SJCRH30 (cell line): ENCODE measurements around the gene VRK2. TPM values are rescaled to one million over a fixed set of nuclear protein-coding genes. Genes with fewer than 3 reads are reported as not detected.
A peak's percentile ranks its signal among the peaks of the same experiment; 100 is the strongest.
"Not testable (repeated sequence)": the region's sequence is repeated elsewhere in the genome, so short reads cannot be mapped to it uniquely, and the experiment has no call there.

ENCODE experiments used
- DNase-seq, 2 experiments: peaks; one replicate each; pipeline ENCODE4 v3.0.0-alpha.2; 2015 to 2020
- H3K27ac ChIP-seq: fragments of 250-450 bp; sonication (Bioruptor Pico); 2 replicates; pipeline ENCODE4 v1.5.1; 2020; ENCODE audit warnings: mild to moderate bottlenecking, moderate library complexity
- H3K27me3 ChIP-seq: fragments of 250-450 bp; sonication (Bioruptor Pico); 2 replicates; pipeline ENCODE4 v1.5.1; 2020; ENCODE audit warnings: mild to moderate bottlenecking, moderate library complexity
- H3K36me3 ChIP-seq: fragments of 250-450 bp; sonication (Bioruptor Pico); 2 replicates; pipeline ENCODE4 v1.5.1; 2020; ENCODE audit warnings: mild to moderate bottlenecking, moderate library complexity
- H3K4me1 ChIP-seq: fragments of 250-450 bp; sonication (Bioruptor Pico); 2 replicates; pipeline ENCODE4 v1.5.1; 2020; ENCODE audit warnings: mild to moderate bottlenecking, moderate library complexity
- H3K4me3 ChIP-seq: fragments of 250-450 bp; sonication (Bioruptor Pico); 2 replicates; pipeline ENCODE4 v1.5.1; 2020; ENCODE audit warnings: mild to moderate bottlenecking, moderate library complexity
- H3K9me3 ChIP-seq: fragments of 250-450 bp; sonication (Bioruptor Pico); replicated peaks from 2 replicates; pipeline ENCODE4 v1.5.1; 2020; ENCODE audit warnings: mild to moderate bottlenecking, moderate library complexity
- total RNA-seq: library from RNA; depleted of rRNA; stranded (reverse); fragments of >200 nt; shearing (Covaris generic); gene quantifications from 2 replicates; pipeline ENCODE4 v1.2.3, GENCODE V29; 2014

Gene VRK2
- total RNA-seq, 1 experiment from 2014 or later: 6.8 TPM

DNA sequence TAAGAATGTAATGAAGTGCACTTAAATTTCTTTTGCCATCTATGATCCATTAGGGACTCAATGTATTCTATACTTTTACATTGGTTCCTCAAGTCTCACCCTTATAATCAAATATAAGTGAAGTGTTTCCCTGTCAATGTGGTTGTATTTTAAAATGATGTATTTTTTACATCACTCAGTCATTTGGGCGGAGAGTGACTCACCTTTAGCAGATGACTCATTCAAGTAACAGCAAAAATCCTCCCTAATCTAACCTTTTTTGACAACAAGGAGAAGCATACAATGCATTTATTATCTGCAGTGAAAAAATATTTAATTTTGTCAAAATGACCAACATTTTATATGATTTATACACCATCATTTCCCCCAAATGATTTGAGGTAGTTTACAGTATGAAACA lies 100.1 kb downstream of the VRK2 start:
- DNase-seq: no peak

DNA sequence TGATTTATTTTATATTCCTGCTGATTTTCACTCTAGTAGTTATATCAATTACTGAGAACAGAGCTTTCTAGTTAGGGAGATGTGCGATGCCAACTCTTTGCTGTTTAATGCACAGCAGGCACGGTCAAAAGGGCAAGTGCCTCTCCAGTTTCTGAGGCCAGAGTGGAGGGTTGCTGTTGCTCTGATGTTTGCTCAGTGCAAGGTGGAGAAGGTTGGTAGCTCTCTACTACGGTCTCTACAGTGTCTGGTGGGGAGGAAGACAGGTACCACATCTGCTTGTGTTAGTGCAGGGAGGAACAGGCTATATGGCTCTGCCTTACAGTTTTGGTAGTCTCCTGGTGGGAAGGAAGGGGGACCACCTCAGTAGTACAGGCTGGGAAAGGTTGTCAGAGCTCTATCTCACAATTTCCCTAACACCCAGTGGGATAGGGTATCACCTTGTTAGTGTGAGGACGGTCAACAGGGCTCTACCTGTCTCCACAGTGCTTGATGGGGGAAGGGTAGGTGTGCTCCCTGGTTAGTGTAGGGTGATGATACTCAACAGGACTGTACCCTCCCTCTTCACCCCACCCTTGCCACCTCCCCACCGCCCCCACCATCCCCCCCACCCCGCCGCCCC lies 108.7 kb downstream of the VRK2 start:
- Histone ChIP-seq H3K36me3 (peaks cover 26% of the 10 kb centered on the region), H3K4me3 (no peak overlapping the region), H3K27ac (no peak overlapping the region), H3K9me3 (no peaks in the 10 kb centered on the region), H3K4me1 (peaks cover 7% of the 10 kb centered on the region), H3K27me3 (no peaks in the 10 kb centered on the region)
- DNase-seq: no peak

More for the DNA sequence above, 100.1 kb downstream of the VRK2 start:
- Histone ChIP-seq H3K36me3 (no peaks in the 10 kb centered on the region), H3K4me1 (no peaks in the 10 kb centered on the region), H3K4me3 (no peak overlapping the region), H3K9me3 (no peaks in the 10 kb centered on the region), H3K27me3 (no peaks in the 10 kb centered on the region), H3K27ac (no peak overlapping the region)

DNA sequence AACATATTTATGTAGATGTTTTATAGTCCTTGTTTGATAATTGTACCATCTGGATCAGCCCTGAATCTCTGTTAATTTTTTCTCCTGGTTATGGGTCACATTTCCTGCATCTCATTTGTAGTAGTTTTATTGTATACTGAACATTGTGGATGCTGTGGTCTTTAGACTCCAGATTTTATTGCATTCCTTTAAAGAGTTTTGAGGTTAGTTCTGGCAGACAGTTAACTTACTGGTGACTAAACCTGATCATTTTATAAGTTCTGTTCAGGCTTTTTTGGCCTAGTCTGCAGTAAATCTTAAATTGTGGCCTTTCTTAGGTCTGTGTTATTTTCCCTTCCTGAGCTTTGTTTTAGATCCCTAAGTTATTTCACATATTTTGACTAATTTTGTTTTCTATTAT lies 110.2 kb downstream of the VRK2 start:
- no peak for DNase-seq
- Histone ChIP-seq H3K27ac (no peak overlapping the region), H3K4me1 (peaks cover 7% of the 10 kb centered on the region), H3K4me3 (no peak overlapping the region), H3K27me3 (no peaks in the 10 kb centered on the region), H3K36me3 (peaks cover 40% of the 10 kb centered on the region), H3K9me3 (no peaks in the 10 kb centered on the region)

DNA sequence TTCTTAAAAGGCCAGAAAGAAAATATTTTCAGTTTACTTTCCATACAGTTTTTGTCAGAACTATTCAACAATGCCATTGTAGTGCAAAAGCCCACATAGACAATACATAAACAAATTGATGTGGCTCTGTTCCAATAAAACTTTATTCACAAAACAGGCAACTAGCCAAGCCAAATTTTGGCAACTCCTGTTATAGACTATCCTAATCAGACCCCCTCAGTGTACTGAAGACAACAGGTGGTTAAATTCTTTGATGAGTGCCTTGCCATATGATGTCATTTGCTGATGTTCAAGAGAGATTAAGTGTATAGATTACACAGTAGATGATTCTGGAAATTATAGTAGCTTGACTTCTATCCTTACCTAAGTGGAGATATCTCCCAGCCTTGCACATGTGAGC lies 111.1 kb downstream of the VRK2 start:
- Histone ChIP-seq H3K4me3 (no peak overlapping the region), H3K27ac (no peak overlapping the region), H3K36me3 (peaks cover 45% of the 10 kb centered on the region), H3K9me3 (no peaks in the 10 kb centered on the region), H3K4me1 (peaks cover 7% of the 10 kb centered on the region), H3K27me3 (no peaks in the 10 kb centered on the region)
- DNase-seq: peak; percentile 7 to 56

GRCh38 chr2:58158481-58158880 lies 111.9 kb downstream of the VRK2 start:
- Histone ChIP-seq H3K9me3 (no peaks in the 10 kb centered on the region), H3K27me3 (no peaks in the 10 kb centered on the region), H3K4me3 (no peak overlapping the region), H3K27ac (no peak overlapping the region), H3K36me3 (peaks cover 50% of the 10 kb centered on the region), H3K4me1 (peaks cover 7% of the 10 kb centered on the region)
- DNase-seq: no peak

- no peaks in the 10 kb centered on the region for H3K9me3 ChIP-seq
- H3K4me1 ChIP-seq: no peaks in the 10 kb centered on the region
- no peak overlapping the region for H3K4me3 ChIP-seq
- no peak for DNase-seq
- no peak overlapping the region for H3K27ac ChIP-seq
- H3K27me3 ChIP-seq: no peaks in the 10 kb centered on the region
- H3K36me3 ChIP-seq: peaks cover 63% of the 10 kb centered on the region
These were observed 117.3 kb downstream of the VRK2 start for GRCh38 chr2:58163913-58164312.

DNA sequence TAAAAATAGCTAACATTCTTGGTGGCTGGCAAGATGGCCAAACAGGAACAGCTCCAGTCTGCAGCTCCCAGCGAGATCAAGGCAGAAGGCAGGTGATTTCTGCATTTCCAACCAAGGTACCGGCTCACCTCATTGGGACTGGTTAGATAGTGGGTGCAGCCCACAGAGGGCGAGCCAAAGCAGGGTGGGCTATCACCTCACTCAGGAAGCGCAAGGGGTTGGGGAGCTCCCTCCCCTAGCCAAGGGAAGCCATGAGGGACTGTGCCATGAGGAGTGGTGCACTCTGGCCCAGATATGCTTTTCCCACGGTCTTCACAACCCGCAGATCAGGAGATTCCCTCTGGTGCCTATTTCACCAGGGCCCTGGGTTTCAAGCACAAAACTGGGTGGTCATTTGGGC lies 121.5 kb downstream of the VRK2 start:
- H3K36me3 ChIP-seq: peaks cover 45% of the 10 kb centered on the region
- not testable (repeated sequence) for H3K4me3 ChIP-seq, DNase-seq, H3K27ac ChIP-seq, H3K27me3 ChIP-seq, H3K9me3 ChIP-seq, H3K4me1 ChIP-seq

DNA sequence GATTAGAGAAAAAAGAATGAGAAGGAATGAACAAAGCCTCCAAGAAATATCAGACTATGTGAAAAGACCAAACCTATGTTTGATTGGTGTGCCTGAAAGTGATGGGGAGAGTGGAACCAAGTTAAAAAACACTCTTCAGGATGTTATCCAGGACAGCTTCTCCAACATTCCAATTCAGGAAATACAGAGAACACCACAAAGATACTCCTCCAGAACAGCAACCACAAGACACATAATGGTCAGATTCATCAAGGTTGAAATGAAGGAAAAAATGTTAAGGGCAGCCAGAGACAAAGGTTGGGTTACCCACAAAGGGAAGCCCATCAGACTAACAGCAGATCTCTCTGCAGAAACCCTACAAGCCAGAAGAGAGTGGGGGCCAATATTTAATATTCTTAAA lies 123.2 kb downstream of the VRK2 start:
- not testable (repeated sequence) for H3K27me3 ChIP-seq, DNase-seq, H3K27ac ChIP-seq, H3K4me3 ChIP-seq, H3K4me1 ChIP-seq
- H3K9me3 ChIP-seq: peaks cover 12% of the 10 kb centered on the region
- H3K36me3 ChIP-seq: peaks cover 33% of the 10 kb centered on the region

DNA sequence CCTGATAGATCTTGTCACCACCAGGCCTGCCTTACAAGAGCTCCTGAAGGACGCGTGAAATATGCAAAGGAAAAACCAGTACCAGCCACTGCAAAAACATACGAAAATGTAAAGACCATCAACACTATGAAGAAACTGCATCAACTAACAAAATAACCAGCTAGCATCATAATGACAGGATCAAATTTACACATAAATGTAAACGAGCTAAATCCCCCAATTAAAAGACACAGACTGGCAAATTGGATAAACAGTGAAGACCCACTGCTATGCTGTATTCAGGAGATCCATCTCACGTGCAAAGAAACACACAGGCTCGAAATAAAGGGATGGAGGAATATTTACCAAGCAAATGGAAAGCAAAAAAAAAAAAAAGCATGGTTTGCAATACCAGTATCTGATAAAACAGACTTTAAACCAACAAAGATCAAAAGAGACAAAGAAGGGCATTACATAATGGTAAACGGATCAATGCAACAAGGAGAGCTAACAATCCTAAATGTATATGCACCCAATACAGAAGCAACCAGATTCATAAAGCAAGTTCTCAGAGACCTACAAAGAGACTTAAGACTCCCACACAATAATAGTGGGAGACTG lies 123.8 kb downstream of the VRK2 start:
- H3K4me3 ChIP-seq, H3K27me3 ChIP-seq, H3K27ac ChIP-seq, DNase-seq, H3K4me1 ChIP-seq: not testable (repeated sequence)
- H3K9me3 ChIP-seq: peaks cover 12% of the 10 kb centered on the region
- peaks cover 27% of the 10 kb centered on the region for H3K36me3 ChIP-seq

- DNase-seq, H3K4me3 ChIP-seq, H3K27ac ChIP-seq, H3K4me1 ChIP-seq, H3K27me3 ChIP-seq: not testable (repeated sequence)
- Histone ChIP-seq H3K36me3 (peaks cover 17% of the 10 kb centered on the region), H3K9me3 (peaks cover 12% of the 10 kb centered on the region)
These were observed 125.2 kb downstream of the VRK2 start for GRCh38 chr2:58171831-58172230.

DNA sequence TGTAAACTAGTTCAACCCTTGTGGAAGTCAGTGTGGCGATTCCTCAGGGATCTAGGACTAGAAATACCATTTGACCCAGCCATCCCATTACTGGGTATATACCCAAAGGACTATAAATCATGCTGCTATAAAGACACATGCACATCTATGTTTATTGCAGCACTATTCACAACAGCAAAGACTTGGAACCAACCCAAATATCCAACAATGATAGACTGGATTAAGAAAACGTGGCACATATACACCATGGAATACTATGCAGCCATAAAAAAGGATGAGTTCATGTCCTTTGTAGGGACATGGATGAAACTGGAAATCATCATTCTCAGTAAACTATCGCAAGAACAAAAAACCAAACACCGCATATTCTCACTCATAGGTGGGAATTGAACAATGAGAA lies 130.6 kb downstream of the VRK2 start:
- H3K36me3 ChIP-seq, H3K27me3 ChIP-seq, H3K27ac ChIP-seq, H3K4me3 ChIP-seq, H3K4me1 ChIP-seq, DNase-seq: not testable (repeated sequence)
- H3K9me3 ChIP-seq: peaks cover 17% of the 10 kb centered on the region

DNA sequence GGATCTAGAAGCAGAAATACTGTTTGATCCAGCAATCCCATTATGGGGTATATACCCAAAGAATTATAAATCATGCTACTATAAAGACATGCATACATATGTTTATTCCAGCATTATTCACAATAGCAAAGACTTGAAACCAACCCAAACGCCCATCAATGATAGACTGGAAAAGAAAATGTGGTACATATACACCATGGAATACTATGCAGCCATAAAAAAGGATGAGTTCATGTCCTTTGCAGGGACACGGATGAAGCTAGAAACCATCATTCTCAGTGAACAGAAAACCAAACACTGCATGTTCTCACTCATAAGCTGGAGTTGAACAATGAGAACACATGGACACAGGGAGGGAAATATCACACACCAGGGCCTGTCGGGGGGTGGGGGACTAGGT lies 133.6 kb downstream of the VRK2 start:
- H3K9me3 ChIP-seq, DNase-seq, H3K27me3 ChIP-seq, H3K36me3 ChIP-seq, H3K4me3 ChIP-seq, H3K4me1 ChIP-seq, H3K27ac ChIP-seq: not testable (repeated sequence)

DNA sequence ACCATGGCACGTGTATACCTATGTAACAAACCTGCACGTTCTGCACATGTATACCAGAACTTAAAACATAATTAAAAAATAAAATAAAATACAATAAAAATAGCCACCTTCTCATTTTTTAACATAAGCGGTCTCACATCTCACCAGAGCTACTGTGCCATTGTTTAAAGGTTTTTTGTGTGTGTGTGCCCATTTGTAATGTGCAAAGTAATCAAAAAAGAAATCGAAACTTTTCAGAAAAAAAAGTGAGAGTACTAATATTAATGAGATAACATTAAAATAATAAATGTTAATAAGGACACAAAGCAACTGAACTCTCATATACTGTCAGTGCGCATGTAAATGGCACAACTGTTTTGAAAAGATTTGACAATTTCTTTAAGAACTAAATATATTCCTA lies 134.0 kb downstream of the VRK2 start:
- Histone ChIP-seq H3K36me3 (peaks cover 3% of the 10 kb centered on the region), H3K4me3 (no peak overlapping the region), H3K9me3 (peaks cover 8% of the 10 kb centered on the region), H3K4me1 (no peaks in the 10 kb centered on the region), H3K27me3 (no peaks in the 10 kb centered on the region), H3K27ac (no peak overlapping the region)
- DNase-seq: no peak

DNA sequence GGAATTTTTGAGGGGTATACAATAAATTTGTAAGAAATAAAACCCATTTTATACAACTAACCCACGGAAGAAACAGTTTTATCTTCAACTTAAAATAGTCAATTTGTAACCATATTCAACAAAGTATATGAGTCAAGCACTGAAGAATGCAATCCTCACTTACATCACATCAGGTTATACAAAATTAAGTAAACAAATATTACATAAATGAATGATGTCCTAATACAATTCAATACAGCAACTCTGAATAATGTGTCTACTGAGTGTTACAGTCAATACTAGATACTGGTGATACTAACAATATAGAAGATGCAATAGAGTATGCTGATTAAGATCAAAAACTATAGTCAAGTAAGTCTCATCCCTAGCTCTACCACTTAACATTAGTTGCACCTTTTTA lies 135.9 kb downstream of the VRK2 start:
- peaks cover 8% of the 10 kb centered on the region; the same call in 1 of the 2 replicates for H3K9me3 ChIP-seq
- H3K4me1 ChIP-seq: no peaks in the 10 kb centered on the region
- peaks cover 3% of the 10 kb centered on the region; the same call in 1 of the 2 replicates for H3K36me3 ChIP-seq
- no peak overlapping the region for H3K27ac ChIP-seq
- DNase-seq: no peak
- no peak overlapping the region for H3K4me3 ChIP-seq
- H3K27me3 ChIP-seq: no peaks in the 10 kb centered on the region

- peaks cover 22% of the 10 kb centered on the region for H3K36me3 ChIP-seq
- H3K4me3 ChIP-seq: no peak overlapping the region
- peak; percentile 27 to 58 for DNase-seq
- no peaks in the 10 kb centered on the region for H3K4me1 ChIP-seq
- H3K9me3 ChIP-seq: no peaks in the 10 kb centered on the region
- no peak overlapping the region for H3K27ac ChIP-seq
- H3K27me3 ChIP-seq: no peaks in the 10 kb centered on the region
These were observed 139.9 kb downstream of the VRK2 start for GRCh38 chr2:58186501-58186900.

DNA sequence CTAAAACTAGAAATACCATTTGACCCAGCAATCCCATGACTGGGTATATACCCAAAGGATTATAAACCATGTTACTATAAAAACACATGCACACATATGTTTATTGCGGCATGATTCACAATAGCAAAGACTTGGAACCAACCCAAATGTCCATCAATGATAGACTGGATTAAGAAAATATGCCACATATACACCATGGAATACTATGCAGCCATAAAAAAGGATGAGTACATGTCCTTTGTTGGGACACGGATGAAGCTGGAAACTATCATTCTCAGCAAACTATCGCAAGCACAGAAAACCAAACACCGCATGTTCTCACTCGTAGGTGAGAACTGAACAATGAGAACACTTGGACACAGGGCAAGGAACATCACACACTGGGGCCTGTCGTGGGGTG lies 140.4 kb downstream of the VRK2 start:
- H3K36me3 ChIP-seq: peaks cover 24% of the 10 kb centered on the region
- not testable (repeated sequence) for H3K4me1 ChIP-seq, H3K9me3 ChIP-seq, DNase-seq, H3K27ac ChIP-seq, H3K27me3 ChIP-seq, H3K4me3 ChIP-seq
